GM18868 (cell line): ENCODE measurements around the gene SAGE1.
A peak's percentile ranks its signal among the peaks of the same experiment; 100 is the strongest.
"Not testable (repeated sequence)": the region's sequence is repeated elsewhere in the genome, so short reads cannot be mapped to it uniquely, and the experiment has no call there.

ENCODE experiments used
- ATAC-seq: cut with Tn5 transposase; IDR thresholded peaks from one replicate; pipeline ENCODE4 v1.9.1; 2021; ENCODE audit warnings: mild to moderate bottlenecking, moderate library complexity; ENCODE audit not compliant: unreplicated experiment

The SAGE1 gene, protein sequence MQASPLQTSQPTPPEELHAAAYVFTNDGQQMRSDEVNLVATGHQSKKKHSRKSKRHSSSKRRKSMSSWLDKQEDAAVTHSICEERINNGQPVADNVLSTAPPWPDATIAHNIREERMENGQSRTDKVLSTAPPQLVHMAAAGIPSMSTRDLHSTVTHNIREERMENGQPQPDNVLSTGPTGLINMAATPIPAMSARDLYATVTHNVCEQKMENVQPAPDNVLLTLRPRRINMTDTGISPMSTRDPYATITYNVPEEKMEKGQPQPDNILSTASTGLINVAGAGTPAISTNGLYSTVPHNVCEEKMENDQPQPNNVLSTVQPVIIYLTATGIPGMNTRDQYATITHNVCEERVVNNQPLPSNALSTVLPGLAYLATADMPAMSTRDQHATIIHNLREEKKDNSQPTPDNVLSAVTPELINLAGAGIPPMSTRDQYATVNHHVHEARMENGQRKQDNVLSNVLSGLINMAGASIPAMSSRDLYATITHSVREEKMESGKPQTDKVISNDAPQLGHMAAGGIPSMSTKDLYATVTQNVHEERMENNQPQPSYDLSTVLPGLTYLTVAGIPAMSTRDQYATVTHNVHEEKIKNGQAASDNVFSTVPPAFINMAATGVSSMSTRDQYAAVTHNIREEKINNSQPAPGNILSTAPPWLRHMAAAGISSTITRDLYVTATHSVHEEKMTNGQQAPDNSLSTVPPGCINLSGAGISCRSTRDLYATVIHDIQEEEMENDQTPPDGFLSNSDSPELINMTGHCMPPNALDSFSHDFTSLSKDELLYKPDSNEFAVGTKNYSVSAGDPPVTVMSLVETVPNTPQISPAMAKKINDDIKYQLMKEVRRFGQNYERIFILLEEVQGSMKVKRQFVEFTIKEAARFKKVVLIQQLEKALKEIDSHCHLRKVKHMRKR

GRCh38 chrX:135893294-135893817, at the start of gene SAGE1, which contains the start of gene CT45A10:
TSS of gene SAGE1 (plus strand) at chrX:135893716. CDS start at chrX:135896243, 2,527 bp downstream.
TSS of gene CT45A10 (minus strand) at chrX:135893444. CDS start at chrX:135885344, 8,100 bp downstream.
- ATAC-seq: no peak

DNA sequence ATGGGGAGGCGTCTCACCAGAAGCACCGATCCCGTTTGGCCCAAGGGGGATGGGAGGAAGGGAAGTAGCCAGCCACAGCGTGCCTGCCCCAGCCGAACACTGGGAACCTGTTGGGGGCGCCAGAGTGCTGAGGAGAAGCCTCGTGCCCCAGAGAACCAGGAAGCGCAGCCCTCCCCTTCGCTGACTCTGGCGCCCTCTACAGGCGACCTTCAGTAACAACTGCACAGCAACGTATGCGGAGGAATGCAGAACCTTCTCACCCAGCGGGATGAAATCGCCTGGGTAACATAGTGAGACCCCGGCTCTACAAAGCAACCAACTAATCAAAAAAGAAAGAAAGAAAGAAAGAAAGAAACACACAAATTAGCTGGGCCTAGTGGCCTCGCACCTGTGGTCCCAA, 39.1 kb upstream of the SAGE1 start, which contains the start of gene CT45A8:
Gene CT45A8, minus strand, starts transcription at position 101 of the 400 bp plus-strand sequence. CDS start 3,755 bp downstream, outside the sequence.
- ATAC-seq: not testable (repeated sequence)

DNA sequence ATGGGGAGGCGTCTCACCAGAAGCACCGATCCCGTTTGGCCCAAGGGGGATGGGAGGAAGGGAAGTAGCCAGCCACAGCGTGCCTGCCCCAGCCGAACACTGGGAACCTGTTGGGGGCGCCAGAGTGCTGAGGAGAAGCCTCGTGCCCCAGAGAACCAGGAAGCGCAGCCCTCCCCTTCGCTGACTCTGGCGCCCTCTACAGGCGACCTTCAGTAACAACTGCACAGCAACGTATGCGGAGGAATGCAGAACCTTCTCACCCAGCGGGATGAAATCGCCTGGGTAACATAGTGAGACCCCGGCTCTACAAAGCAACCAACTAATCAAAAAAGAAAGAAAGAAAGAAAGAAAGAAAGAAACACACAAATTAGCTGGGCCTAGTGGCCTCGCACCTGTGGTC, 21.8 kb upstream of the SAGE1 start, which contains the start of gene CT45A9:
Gene CT45A9, minus strand, starts transcription at position 101 of the 400 bp plus-strand sequence. CDS start 3,751 bp downstream, outside the sequence.
- ATAC-seq: not testable (repeated sequence)

- ATAC-seq: not testable (repeated sequence)
These were observed 10.8 kb upstream of the SAGE1 start for GRCh38 chrX:135882741-135883140.

DNA sequence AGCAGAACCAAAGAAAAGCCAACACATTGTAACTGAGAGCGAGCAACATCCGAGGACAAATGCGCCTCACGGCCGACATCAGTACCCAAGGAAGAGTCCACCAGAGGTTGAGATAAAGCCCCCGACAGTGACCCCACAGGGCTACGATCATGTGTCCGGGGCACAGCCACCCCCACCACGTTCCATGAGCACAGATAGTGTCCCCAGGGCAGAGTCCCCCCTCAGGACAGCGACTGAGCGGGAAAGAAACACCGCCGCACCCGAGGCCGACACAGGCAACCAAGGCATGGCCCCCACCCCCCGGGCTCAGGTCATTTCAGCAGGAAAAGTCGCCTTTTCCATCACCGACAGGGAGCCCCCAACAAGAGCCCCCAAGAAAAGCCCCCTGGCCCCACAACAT, 5.3 kb upstream of the SAGE1 start:
- ATAC-seq: not testable (repeated sequence)

DNA sequence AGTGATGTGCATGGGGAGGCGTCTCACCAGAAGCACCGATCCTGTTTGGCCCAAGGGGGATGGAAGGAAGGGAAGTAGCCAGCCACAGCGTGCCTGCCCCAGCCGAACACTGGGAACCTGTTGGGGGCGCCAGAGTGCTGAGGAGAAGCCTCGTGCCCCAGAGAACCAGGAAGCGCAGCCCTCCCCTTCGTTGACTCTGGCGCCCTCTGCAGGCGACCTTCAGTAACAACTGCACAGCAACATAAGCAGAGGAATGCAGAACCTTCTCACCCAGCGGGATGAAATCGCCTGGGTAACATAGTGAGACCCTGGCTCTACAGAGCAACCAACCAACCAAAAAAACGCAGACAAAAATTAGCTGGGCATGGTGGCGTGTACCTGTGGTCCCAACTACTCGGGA, 4.5 kb upstream of the SAGE1 start:
- ATAC-seq: not testable (repeated sequence)

DNA sequence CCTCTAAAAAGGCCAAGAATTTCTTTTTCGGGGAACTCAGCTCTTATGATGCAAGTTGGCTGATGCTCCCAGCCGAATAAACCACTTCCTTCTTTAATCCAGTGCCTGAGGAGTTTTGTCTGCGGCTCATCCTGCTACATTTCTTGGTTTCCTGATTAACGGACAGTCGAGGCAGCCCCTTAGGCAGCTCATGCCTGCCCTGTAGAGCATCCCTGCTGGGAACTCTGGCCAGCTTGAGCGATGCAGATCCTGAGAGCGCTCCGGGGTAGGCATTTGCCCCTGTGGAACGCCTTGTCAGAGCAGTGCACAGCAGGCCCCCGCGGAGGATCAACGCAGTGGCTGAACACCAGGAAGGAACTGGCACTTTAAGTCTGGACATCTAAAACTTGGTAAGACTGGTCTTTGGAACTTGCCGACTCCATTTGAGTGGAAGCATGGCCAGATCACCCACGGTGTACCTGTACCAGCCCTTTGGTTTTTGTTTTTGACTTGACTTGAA, 3.4 kb upstream of the SAGE1 start:
- ATAC-seq: no peak

GRCh38 chrX:135892781-135893180, 735 bp upstream of the SAGE1 start:
- no peak for ATAC-seq

GRCh38 chrX:135910251-135910650, 16.7 kb downstream of the SAGE1 start:
- ATAC-seq: no peak

GRCh38 chrX:135914404-135914803, 20.9 kb downstream of the SAGE1 start:
- no peak for ATAC-seq

- peak; percentile 30 for ATAC-seq
These were observed 27.0 kb downstream of the SAGE1 start for GRCh38 chrX:135920516-135920915.

DNA sequence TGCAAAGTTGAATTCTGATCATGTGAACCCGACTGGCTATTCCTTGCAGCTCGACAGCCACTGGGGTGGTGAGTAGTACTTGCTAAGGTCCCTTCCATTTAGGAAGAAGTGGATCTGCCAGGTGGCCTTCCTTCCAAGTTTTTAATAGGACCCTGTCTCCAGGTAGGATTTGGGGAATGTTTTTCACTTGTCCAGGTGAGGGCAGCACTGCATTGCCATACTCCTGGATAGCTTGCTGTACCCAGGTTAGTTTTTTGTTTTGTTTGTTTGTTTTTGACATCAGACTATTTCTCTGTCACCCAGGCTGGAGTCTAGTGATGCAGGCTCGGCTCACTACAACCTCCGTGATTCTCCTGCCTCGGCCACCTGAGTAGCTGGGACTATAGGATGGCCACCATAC, 29.8 kb downstream of the SAGE1 start:
- no peak for ATAC-seq

- ATAC-seq: no peak
These were observed 34.4 kb downstream of the SAGE1 start for GRCh38 chrX:135927897-135928296.

DNA sequence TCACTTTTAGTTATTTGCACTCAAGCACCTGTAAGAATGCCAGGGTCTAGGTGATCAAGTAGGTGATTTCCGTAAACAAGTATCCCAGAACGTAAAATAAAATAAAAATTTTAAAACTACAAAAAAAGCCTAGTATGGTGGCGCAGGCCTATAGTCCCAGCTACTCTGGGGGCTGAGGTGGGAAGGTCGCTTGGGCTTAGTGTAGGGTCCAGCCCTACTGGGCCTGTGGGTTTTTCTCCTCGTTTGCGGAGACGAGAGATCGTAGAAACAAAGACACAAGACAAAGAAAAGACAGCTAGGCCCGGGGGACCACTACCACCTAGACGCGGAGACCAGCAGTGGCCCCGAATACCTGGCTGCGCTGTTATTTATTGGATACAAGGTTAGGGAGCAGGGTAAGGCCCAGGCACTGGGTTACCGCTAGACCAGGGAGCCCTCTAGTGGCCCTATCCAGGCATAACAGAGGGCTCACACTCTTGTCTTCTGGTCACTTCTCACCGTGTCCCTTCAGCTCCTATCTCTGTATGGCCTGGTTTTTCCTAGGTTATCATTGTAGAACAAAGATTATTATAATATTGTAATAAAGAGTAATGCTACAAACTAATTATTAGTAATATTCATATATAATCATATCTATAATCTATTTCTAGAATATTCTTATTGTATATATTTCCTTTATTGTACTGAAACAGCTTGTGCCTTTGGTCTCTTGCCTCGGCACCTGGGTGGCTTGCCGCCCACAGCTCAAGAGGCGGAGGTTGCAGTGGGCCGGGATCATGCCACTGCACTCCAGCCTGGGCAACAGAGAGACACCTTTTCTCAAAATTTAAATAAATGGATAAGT, 38.4 kb downstream of the SAGE1 start:
- ATAC-seq: peak; percentile 64

DNA sequence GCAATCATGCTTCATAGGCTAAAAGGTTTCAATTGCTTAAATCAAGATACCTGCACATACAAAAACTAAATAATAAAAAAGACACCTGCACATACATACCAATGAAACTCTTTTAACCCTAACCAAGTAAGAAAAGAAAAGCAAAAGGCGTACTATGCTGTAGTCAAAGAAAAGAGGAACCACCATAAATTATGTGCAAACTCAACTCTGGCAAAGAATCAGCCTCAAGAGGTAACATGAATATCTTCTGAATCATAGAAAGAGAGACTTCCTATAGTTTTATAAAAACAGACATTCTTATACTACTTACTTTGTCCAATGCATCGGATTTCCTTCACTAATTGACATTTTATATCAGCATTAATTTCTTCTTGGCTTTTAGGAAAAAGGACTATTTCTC, 51.0 kb downstream of the SAGE1 start:
- no peak for ATAC-seq

GRCh38 chrX:135951291-135951690, 57.8 kb downstream of the SAGE1 start:
- ATAC-seq: no peak
